T-cell (primary cell): Measurements from ENCODE around the gene PXDN. TPM values are rescaled to one million over a fixed set of nuclear protein-coding genes. Genes with fewer than 3 reads are reported as not detected.
"Not testable (repeated sequence)": the region's sequence is repeated elsewhere in the genome, so short reads cannot be mapped to it uniquely, and the experiment has no call there.

ENCODE experiments used
- ATAC-seq, 4 experiments: fragments of 200-7000 bp in 3 of 4; fragments of 150-1000 bp in 1 of 4; cut with Tn5 transposase; replicated peaks in 1 of 4; 1 replicate in 3 of 4; 2 replicates in 1 of 4; pipeline ENCODE4 v1.10.0; 2021; ENCODE audit warnings: moderate library complexity in 3 of 4, mild to moderate bottlenecking in 2 of 4, moderate number of reproducible peaks in 1 of 4
- CTCF ChIA-PET, 2 donors: fragments of 300-600 bp; sonication (Branson Sonifier 250); formaldehyde crosslinking; loops; one replicate each; lab custom pipeline; 2022; ENCODE audit warnings: antibody characterized with exemption in 2 of 2; lab: Charles Lee
- POLR2A ChIA-PET, 2 donors: fragments of 300-600 bp; sonication (Branson Sonifier 250); formaldehyde crosslinking; loops; one replicate each; lab custom pipeline; 2022; ENCODE audit warnings: antibody characterized with exemption in 2 of 2; lab: Charles Lee
- DNase-seq, 35 experiments: peaks; one replicate each; pipeline versions ENCODE4 v3.0.0 to v3.0.0-alpha.2; 2013 to 2023
- H3K27ac ChIP-seq: one replicate; pipeline ENCODE4 v1.5.1; 2013; ENCODE audit warnings: low read length
- H3K27me3 ChIP-seq, 2 experiments: replicated peaks in 1 of 2; 1 replicate in 1 of 2; 2 replicates in 1 of 2; pipeline versions ENCODE4 v1.6.1 to v1.7.0; 2013; ENCODE audit warnings: low read length in 1 of 2, mixed read lengths in 1 of 2; ENCODE audit not compliant: control insufficient read depth in 2 of 2, insufficient read depth in 2 of 2; ENCODE audit errors: extremely low read depth in 1 of 2
- H3K36me3 ChIP-seq, 2 donors: 1 replicate in 1 of 2; 2 replicates in 1 of 2; pipeline versions ENCODE4 v1.6.1 to v1.7.0; 2013; ENCODE audit warnings: low read length in 1 of 2; ENCODE audit not compliant: control insufficient read depth in 2 of 2, insufficient read depth in 1 of 2; ENCODE audit errors: extremely low read depth in 1 of 2
- H3K4me1 ChIP-seq, 2 experiments: 1 replicate in 1 of 2; 2 replicates in 1 of 2; pipeline versions ENCODE4 v1.6.1 to v1.7.0; 2013; ENCODE audit warnings: low read length in 2 of 2, mixed read lengths in 1 of 2; ENCODE audit not compliant: insufficient read depth in 2 of 2, control insufficient read depth in 1 of 2; ENCODE audit errors: extremely low read depth in 1 of 2
- H3K4me3 ChIP-seq, 2 donors: 1 replicate in 1 of 2; 2 replicates in 1 of 2; pipeline versions ENCODE4 v1.5.1 to v1.7.0; 2013; ENCODE audit warnings: mild to moderate bottlenecking in 2 of 2, low read length in 1 of 2, moderate library complexity in 1 of 2; ENCODE audit not compliant: control insufficient read depth in 1 of 2; ENCODE audit errors: extremely low read depth in 1 of 2
- H3K9me3 ChIP-seq: 2 replicates; pipeline ENCODE4 v1.7.0; 2013
- H3K27ac Mint-ChIP-seq, 2 donors: one replicate each; pipeline ENCODE4 v1.8.0; 2020 to 2021; ENCODE audit warnings: mild to moderate bottlenecking in 2 of 2, mixed read lengths in 2 of 2
- H3K27me3 Mint-ChIP-seq, 2 donors: one replicate each; pipeline ENCODE4 v1.8.0; 2021 to 2022; ENCODE audit warnings: mixed read lengths in 2 of 2
- H3K36me3 Mint-ChIP-seq: one replicate; pipeline ENCODE4 v1.8.0; 2021; ENCODE audit warnings: mixed read lengths
- H3K4me1 Mint-ChIP-seq, 3 donors: one replicate each; pipeline ENCODE4 v1.8.0; 2020 to 2022; ENCODE audit warnings: mixed read lengths in 3 of 3, mild to moderate bottlenecking in 1 of 3
- H3K4me3 Mint-ChIP-seq, 3 donors: one replicate each; pipeline ENCODE4 v1.8.0; 2020 to 2022; ENCODE audit warnings: mild to moderate bottlenecking in 3 of 3, mixed read lengths in 3 of 3, moderate library complexity in 3 of 3
- H3K9me3 Mint-ChIP-seq, 3 donors: one replicate each; pipeline ENCODE4 v1.8.0; 2020 to 2022; ENCODE audit warnings: mixed read lengths in 3 of 3
- WGBS: methylation state at CpG from one replicate; pipeline ENCODE4 v1.1.5; 2013; ENCODE audit warnings: missing lambda C conversion rate; ENCODE audit not compliant: insufficient coverage; 5-methylcytosine and 5-hydroxymethylcytosine counted together
- total RNA-seq, 35 experiments: library from RNA in 6 of 35; stranded (reverse) in 6 of 35; fragments of 120-200 nt in 1 of 35; gene quantifications; one replicate each; pipeline versions ENCODE4 v1.2.1 to v1.2.4 and lab custom pipeline; 2013 to 2026

PXDN gene
- total RNA-seq, 5 donors from 2014 or later (not counting 1 experiment from before 2014, with no cell fraction given), result 0.21 to 5.4 (median 1.3) TPM

DNA sequence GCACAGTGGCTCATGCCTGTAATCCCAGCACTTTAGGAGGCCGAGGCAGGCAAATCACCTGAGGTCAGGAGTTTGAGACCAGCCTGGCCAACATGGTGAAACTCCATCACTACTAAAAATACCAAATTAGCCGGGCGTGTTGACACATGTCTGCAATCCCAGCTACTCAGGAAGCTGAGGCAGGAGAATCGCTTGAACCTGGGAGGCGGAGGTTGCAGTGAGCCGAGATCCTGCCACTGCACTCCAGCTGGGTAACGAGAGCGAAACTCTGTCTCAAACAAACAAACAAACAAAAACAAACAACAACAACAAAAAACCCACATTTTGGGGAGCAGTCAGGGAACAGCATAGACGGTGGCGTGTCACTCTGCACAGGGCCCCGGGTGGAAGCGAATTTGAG lies 12.8 kb upstream of the PXDN start:
- H3K27ac ChIP-seq, POLR2A ChIA-PET, DNase-seq, H3K9me3 ChIP-seq, H3K4me1 ChIP-seq, H3K4me1 Mint-ChIP-seq, H3K4me3 ChIP-seq, H3K36me3 Mint-ChIP-seq, H3K4me3 Mint-ChIP-seq, ATAC-seq, H3K36me3 ChIP-seq, H3K27ac Mint-ChIP-seq, CTCF ChIA-PET, H3K27me3 Mint-ChIP-seq: not testable (repeated sequence)
- peaks cover 2 to 14% (median 4%) of the 10 kb centered on the region in 3 donors for H3K9me3 Mint-ChIP-seq
- 87% methylated on average over 7 of the region's 12 CpGs for WGBS
- H3K27me3 ChIP-seq, result peaks cover 0 to 19% of the 10 kb centered on the region in 2 experiments

GRCh38 chr2:1756456-1756855 lies 12.1 kb upstream of the PXDN start:
- Mint-ChIP-seq H3K4me3 (no peak overlapping the region), H3K36me3 (no peaks in the 10 kb centered on the region), H3K4me1 (no peaks in the 10 kb centered on the region), H3K27ac (no peak overlapping the region), H3K9me3 (peaks cover 2 to 14% (median 4%) of the 10 kb centered on the region in 3 donors), H3K27me3 (peaks cover 4 to 11% of the 10 kb centered on the region in 2 donors)
- 78% methylated on average over 8 of the region's 10 CpGs for WGBS
- CTCF ChIA-PET, result no interaction called here
- POLR2A ChIA-PET, result no interaction called here
- DNase-seq, result no peak
- H3K4me1 ChIP-seq, result no peaks in the 10 kb centered on the region
- H3K9me3 ChIP-seq, result no peaks in the 10 kb centered on the region
- no peaks in the 10 kb centered on the region for H3K36me3 ChIP-seq
- no peak for ATAC-seq
- no peak overlapping the region for H3K4me3 ChIP-seq
- H3K27me3 ChIP-seq, result peaks cover 0 to 25% of the 10 kb centered on the region in 2 experiments
- no peak overlapping the region for H3K27ac ChIP-seq

DNA sequence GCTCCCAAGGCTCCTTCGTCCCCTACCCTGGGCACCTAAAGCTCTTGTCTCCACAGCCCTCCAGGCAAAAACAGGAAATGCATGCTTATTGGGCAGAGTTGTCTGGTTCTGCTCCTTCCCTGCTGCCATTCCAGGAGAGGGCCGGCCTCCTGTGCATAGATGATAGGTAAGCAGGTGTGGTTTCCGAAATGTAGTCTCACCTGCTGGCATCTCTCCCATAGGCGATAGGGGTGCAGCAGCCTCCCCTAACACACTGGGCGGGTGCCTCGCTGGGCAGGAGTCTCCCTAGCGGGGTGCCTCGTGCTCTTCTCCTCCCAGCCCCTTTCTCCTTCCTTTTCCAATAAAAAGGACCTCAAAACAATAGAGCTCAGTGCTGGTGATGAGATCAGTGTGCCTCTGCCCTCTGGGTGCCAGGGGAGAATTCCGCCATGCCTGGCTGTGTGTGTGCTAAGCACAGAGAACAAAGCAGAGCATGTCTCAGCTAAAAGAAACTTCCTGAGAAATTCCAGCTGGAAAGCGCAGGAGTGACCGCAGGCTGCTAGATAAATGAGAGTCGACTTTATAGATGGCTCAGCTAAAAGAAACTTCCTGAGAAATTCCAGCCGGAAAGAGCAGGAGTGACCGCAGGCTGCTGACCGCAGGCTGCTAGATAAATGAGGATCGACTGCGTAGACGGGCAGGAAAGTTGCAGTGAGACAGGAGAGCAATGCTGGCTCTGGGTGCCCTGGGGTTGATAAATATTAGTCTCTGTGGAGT lies 11.3 kb upstream of the PXDN start:
- no peak for ATAC-seq
- Histone ChIP-seq H3K9me3 (no peaks in the 10 kb centered on the region), H3K4me1 (no peaks in the 10 kb centered on the region), H3K27me3 (peaks cover 0 to 33% of the 10 kb centered on the region in 2 experiments), H3K4me3 (no peak overlapping the region), H3K36me3 (no peaks in the 10 kb centered on the region), H3K27ac (no peak overlapping the region)
- Mint-ChIP-seq H3K9me3 (peaks cover 2 to 14% (median 4%) of the 10 kb centered on the region in 3 donors), H3K27me3 (peaks cover 2 to 16% of the 10 kb centered on the region in 2 donors), H3K4me1 (peaks cover 4 to 8% (median 6%) of the 10 kb centered on the region in 3 donors), H3K27ac (no peak overlapping the region), H3K4me3 (no peak overlapping the region), H3K36me3 (no peaks in the 10 kb centered on the region)
- DNase-seq, result no peak
- ChIA-PET CTCF (no interaction called here), POLR2A (no interaction called here)
- 91% methylated on average over 11 of the region's 18 CpGs for WGBS

- Mint-ChIP-seq H3K9me3 (peaks cover 2 to 14% (median 4%) of the 10 kb centered on the region in 3 donors), H3K4me1 (peaks cover 4 to 8% (median 6%) of the 10 kb centered on the region in 3 donors), H3K36me3 (no peaks in the 10 kb centered on the region), H3K27ac (no peak overlapping the region), H3K4me3 (no peak overlapping the region), H3K27me3 (peaks cover 2 to 16% of the 10 kb centered on the region in 2 donors)
- 89% methylated on average over 14 of the region's 16 CpGs for WGBS
- H3K4me3 ChIP-seq, result no peak overlapping the region
- ChIA-PET CTCF (no interaction called here), POLR2A (no interaction called here)
- H3K36me3 ChIP-seq, result no peaks in the 10 kb centered on the region
- no peak for ATAC-seq
- no peaks in the 10 kb centered on the region for H3K9me3 ChIP-seq
- H3K27ac ChIP-seq, result no peak overlapping the region
- H3K27me3 ChIP-seq, result peaks cover 0 to 30% of the 10 kb centered on the region in 2 experiments
- no peak for DNase-seq
- H3K4me1 ChIP-seq, result no peaks in the 10 kb centered on the region
These were observed 10.3 kb upstream of the PXDN start for GRCh38 chr2:1754461-1755170.

DNA sequence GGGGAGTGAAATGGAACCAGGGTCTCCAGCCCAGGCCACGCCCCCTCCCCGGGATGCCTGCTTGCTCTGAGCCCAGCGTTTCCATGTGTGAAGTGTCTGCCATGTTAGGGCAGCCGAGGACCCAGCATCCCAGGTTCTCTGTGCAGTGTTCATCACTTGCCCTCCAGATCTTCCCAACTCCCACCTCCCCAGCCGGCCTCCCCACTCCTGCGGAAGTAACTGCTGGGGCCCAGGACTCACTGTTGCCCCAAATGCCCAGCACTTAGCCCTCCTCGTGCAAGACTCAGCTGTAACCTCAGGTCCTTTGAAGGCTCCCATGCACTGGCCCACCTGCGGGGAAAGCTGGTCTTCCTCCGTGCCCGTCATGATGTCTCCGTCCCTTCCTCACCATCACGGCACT lies 9.7 kb upstream of the PXDN start:
- Mint-ChIP-seq H3K36me3 (no peaks in the 10 kb centered on the region), H3K4me3 (no peak overlapping the region), H3K4me1 (peaks cover 4 to 8% (median 6%) of the 10 kb centered on the region in 3 donors), H3K27ac (no peak overlapping the region), H3K9me3 (peaks cover 2 to 14% (median 4%) of the 10 kb centered on the region in 3 donors), H3K27me3 (peaks cover 5 to 16% of the 10 kb centered on the region in 2 donors)
- Histone ChIP-seq H3K27me3 (peaks cover 0 to 27% of the 10 kb centered on the region in 2 experiments), H3K27ac (no peak overlapping the region), H3K9me3 (no peaks in the 10 kb centered on the region), H3K4me1 (no peaks in the 10 kb centered on the region), H3K4me3 (no peak overlapping the region), H3K36me3 (no peaks in the 10 kb centered on the region)
- POLR2A ChIA-PET, result no interaction called here
- no peak for DNase-seq
- no peak for ATAC-seq
- CTCF ChIA-PET, result no interaction called here
- WGBS, result 88% methylated on average over 9 of the region's 12 CpGs

DNA sequence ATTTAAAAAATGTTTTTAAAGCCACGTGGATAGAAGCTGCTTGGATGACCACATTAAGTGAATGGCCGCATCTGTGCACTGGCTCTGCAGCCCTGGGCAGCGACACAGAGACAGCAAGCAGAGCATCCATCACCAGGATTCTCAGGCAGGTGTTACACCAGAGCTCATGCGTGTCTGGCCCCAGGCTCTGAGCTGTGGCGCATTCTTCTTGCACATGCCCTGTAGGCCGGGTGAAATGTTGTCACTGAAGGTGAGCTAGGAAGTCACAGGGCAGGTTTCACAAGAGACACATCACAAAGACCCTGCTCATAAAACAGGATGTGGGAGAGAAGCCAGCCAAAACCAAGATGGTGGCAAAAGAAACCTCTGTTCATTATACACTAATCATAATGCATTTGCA lies 8.4 kb upstream of the PXDN start:
- 75% methylated on average over 4 of the region's 6 CpGs for WGBS

More for the DNA sequence above, 8.4 kb upstream of the PXDN start:
- ATAC-seq (peak in 3 of 4 experiments; percentile 45 to 67 (median 50)), DNase-seq (peak in 2 of 35 experiments; percentile 6 to 17)
- no peak overlapping the region for H3K4me3 Mint-ChIP-seq
- ChIA-PET POLR2A (no interaction called here), CTCF (no interaction called here)
- H3K27me3 Mint-ChIP-seq, result peaks cover 16 to 17% of the 10 kb centered on the region in 2 donors
- Histone ChIP-seq H3K4me1 (no peaks in the 10 kb centered on the region), H3K36me3 (no peaks in the 10 kb centered on the region), H3K4me3 (no peak overlapping the region), H3K27me3 (peaks cover 0 to 27% of the 10 kb centered on the region in 2 experiments), H3K27ac (no peak overlapping the region), H3K9me3 (no peaks in the 10 kb centered on the region)
- peaks cover 2 to 14% (median 4%) of the 10 kb centered on the region in 3 donors for H3K9me3 Mint-ChIP-seq
- H3K27ac Mint-ChIP-seq, result no peak overlapping the region
- H3K36me3 Mint-ChIP-seq, result no peaks in the 10 kb centered on the region
- H3K4me1 Mint-ChIP-seq, result peaks cover 4 to 8% (median 6%) of the 10 kb centered on the region in 3 donors
